HL-60 (cell line): ENCODE data around the gene AKAP8L.

Experiments
- DNase-seq, 2 experiments: peaks; one replicate each; pipeline ENCODE4 v3.0.0-alpha.2; 2010 to 2020; ENCODE audit warnings: low read depth in 1 of 2, low spot score in 1 of 2
- H3K27ac ChIP-seq: fragments of 250-450 bp; sonication (Bioruptor Pico); replicated peaks from 2 replicates; pipeline ENCODE4 v1.5.1; 2020; ENCODE audit warnings: mild to moderate bottlenecking, moderate library complexity
- H3K27me3 ChIP-seq: fragments of 250-450 bp; sonication (Bioruptor Pico); 2 replicates; pipeline ENCODE4 v1.5.1; 2021; ENCODE audit warnings: mild to moderate bottlenecking, moderate library complexity; ENCODE audit not compliant: insufficient read depth, poor library complexity, severe bottlenecking
- H3K4me3 ChIP-seq: replicated peaks from 2 replicates; pipeline ENCODE4 v1.5.1; 2011; ENCODE audit warnings: mild to moderate bottlenecking, control low read depth, low read length; ENCODE audit not compliant: insufficient read depth
- GABPA ChIP-seq: IDR thresholded peaks from 2 replicates; pipeline ENCODE4 v1.6.1; 2012; ENCODE audit warnings: low read depth
- POLR2AphosphoS5 ChIP-seq: IDR thresholded peaks from 2 replicates; pipeline ENCODE4 v1.6.1; 2012; ENCODE audit warnings: low read depth
- SPI1 ChIP-seq: IDR thresholded peaks from 2 replicates; pipeline ENCODE4 v1.6.1; 2012; ENCODE audit warnings: low read depth, mild to moderate bottlenecking, borderline replicate concordance
- TF ChIP-seq, protein P1 (sequence below): IDR thresholded peaks from one replicate; pipeline ENCODE4 v1.5.1; 2011; ENCODE audit warnings: low read length, control low read depth, inconsistent platforms; ENCODE audit not compliant: insufficient read depth
- TF ChIP-seq, protein P2 (sequence below): IDR thresholded peaks from 2 replicates; pipeline ENCODE4 v1.6.1; 2012; ENCODE audit warnings: low read depth; ENCODE audit not compliant: insufficient replicate concordance

Gene AKAP8L

DNA sequence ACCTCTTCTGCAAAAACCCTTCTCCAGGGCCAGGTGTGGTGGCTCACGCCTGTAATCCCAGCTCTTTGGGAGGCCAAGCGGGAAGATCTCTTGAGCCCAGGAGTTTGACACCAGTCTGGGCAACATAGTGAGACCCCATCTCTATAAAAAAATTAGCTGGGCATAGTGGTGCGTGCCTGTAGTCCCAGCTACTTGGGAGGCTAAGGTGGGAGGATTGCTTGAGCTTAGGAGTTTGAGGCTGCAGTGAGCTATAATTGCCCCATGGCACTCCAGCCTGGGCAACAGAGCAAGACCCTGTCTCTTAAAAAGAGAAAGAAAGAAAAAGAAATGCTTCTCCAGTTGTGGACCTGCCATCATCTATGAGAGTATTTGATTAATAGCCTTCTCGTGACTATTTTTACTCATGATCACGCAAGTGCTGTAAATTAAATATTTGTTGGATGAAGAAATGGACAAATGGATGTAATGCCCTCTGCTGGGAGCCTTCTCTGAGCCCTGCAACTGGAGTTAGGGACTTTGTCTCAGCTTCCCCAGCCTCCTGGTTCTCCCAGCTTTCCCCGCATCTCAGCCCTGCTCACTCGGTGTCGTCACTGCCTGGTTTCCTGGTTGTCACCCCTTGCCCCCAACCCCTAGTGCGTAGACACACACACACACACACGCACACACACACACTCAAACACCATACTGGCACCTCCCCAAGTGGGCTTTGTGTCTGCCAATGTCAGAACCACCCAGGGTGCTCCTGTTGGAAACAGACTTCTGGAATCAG, 18.8 kb upstream of the AKAP8L start:
- no peak for TF ChIP-seq POLR2AphosphoS5
- no peak for TF ChIP-seq SPI1
- TF ChIP-seq, protein P1, sequence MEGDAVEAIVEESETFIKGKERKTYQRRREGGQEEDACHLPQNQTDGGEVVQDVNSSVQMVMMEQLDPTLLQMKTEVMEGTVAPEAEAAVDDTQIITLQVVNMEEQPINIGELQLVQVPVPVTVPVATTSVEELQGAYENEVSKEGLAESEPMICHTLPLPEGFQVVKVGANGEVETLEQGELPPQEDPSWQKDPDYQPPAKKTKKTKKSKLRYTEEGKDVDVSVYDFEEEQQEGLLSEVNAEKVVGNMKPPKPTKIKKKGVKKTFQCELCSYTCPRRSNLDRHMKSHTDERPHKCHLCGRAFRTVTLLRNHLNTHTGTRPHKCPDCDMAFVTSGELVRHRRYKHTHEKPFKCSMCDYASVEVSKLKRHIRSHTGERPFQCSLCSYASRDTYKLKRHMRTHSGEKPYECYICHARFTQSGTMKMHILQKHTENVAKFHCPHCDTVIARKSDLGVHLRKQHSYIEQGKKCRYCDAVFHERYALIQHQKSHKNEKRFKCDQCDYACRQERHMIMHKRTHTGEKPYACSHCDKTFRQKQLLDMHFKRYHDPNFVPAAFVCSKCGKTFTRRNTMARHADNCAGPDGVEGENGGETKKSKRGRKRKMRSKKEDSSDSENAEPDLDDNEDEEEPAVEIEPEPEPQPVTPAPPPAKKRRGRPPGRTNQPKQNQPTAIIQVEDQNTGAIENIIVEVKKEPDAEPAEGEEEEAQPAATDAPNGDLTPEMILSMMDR = no peak
- TF ChIP-seq GABPA = no peak
- TF ChIP-seq, protein P2, sequence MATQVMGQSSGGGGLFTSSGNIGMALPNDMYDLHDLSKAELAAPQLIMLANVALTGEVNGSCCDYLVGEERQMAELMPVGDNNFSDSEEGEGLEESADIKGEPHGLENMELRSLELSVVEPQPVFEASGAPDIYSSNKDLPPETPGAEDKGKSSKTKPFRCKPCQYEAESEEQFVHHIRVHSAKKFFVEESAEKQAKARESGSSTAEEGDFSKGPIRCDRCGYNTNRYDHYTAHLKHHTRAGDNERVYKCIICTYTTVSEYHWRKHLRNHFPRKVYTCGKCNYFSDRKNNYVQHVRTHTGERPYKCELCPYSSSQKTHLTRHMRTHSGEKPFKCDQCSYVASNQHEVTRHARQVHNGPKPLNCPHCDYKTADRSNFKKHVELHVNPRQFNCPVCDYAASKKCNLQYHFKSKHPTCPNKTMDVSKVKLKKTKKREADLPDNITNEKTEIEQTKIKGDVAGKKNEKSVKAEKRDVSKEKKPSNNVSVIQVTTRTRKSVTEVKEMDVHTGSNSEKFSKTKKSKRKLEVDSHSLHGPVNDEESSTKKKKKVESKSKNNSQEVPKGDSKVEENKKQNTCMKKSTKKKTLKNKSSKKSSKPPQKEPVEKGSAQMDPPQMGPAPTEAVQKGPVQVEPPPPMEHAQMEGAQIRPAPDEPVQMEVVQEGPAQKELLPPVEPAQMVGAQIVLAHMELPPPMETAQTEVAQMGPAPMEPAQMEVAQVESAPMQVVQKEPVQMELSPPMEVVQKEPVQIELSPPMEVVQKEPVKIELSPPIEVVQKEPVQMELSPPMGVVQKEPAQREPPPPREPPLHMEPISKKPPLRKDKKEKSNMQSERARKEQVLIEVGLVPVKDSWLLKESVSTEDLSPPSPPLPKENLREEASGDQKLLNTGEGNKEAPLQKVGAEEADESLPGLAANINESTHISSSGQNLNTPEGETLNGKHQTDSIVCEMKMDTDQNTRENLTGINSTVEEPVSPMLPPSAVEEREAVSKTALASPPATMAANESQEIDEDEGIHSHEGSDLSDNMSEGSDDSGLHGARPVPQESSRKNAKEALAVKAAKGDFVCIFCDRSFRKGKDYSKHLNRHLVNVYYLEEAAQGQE = no peak
- no peak for DNase-seq
- Histone ChIP-seq H3K27me3 (no peaks in the 10 kb centered on the region), H3K4me3 (no peak overlapping the region), H3K27ac (no peak overlapping the region)

DNA sequence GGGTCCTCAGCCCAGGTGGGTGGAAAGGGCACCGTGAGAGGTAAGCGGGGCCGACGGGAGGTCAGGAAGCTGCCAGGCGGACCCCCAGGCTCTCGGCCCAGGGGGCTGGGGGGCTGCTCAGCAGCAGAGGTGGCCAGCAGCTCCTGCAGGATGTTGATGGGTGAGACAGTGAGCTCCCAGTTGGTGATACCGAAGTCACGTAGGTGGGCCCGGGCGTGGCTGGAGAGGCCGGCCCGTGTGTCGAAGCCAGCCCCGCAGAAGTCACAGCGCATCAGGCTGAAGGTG, 18.0 kb upstream of the AKAP8L start:
- no peak for TF ChIP-seq GABPA
- no peak for TF ChIP-seq POLR2AphosphoS5
- TF ChIP-seq, protein P2 = no peak
- no peak for TF ChIP-seq SPI1
- TF ChIP-seq, protein P1 = no peak
- Histone ChIP-seq H3K4me3 (no peak overlapping the region), H3K27me3 (no peaks in the 10 kb centered on the region), H3K27ac (no peak overlapping the region)
- DNase-seq = no peak

DNA sequence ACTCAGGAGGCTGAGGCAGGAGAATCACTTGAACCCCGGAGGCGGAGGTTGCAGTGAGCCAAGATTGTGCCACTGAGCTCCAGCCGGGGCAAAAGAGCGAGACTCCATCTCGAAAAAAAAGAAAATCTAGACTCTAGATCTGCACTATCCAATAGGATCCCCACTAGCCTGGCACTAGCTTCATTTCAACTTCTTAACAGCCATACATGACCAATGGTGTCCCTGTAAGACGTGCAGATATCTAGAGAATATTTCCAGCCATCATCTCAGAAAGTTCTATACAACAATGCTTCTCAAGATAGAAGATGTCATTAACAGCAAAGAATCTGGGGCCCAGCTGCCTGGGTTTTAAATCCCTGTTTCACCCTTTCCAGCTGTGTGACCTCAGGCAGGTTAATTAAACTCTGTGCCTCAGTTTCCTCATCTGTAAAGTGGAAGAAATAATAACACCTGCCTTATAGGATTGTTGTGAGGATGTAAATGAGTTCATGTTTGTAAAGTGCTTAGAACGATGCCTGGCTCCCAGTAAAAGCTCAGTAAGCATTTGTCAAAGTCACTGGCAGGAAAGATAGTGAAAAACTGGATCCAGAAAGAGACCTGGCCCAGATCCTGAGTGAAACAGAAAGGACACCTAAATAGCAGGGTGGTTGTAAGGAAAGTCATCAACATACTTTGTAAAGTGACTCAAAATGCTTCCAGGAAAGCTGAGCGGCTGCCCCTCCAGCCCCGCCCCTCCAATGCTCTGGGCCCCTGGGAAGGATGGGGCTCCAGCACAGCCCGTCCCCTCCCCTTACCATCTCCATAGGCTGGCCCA, 17.4 kb upstream of the AKAP8L start:
- H3K27ac ChIP-seq = no peak overlapping the region
- no peak overlapping the region for H3K4me3 ChIP-seq
- DNase-seq = no peak
- H3K27me3 ChIP-seq = no peaks in the 10 kb centered on the region
- TF ChIP-seq SPI1 = no peak
- TF ChIP-seq, protein P2 = no peak
